ENCODE results near the gene KCNK10.

DNA sequence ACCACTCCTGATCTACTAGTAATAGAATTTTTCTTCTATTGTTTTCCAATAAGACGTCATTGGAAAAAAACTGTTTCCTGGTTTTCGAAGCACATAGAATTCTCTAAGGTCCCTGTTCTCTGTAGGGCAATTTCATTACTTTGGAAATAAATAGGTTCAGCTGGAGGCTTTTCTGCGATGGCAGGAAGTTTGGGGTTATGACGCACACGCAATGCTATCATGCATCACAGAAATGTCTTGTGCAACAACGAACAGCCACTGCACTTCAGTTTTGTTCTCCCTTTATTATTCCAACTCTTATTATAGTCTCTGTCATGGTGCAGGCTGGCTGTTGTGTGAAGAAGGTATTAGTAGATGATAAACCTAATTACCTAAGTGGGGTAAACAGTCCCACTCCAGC lies 59.0 kb downstream of the KCNK10 start:
- TF ChIP-seq, protein P1, sequence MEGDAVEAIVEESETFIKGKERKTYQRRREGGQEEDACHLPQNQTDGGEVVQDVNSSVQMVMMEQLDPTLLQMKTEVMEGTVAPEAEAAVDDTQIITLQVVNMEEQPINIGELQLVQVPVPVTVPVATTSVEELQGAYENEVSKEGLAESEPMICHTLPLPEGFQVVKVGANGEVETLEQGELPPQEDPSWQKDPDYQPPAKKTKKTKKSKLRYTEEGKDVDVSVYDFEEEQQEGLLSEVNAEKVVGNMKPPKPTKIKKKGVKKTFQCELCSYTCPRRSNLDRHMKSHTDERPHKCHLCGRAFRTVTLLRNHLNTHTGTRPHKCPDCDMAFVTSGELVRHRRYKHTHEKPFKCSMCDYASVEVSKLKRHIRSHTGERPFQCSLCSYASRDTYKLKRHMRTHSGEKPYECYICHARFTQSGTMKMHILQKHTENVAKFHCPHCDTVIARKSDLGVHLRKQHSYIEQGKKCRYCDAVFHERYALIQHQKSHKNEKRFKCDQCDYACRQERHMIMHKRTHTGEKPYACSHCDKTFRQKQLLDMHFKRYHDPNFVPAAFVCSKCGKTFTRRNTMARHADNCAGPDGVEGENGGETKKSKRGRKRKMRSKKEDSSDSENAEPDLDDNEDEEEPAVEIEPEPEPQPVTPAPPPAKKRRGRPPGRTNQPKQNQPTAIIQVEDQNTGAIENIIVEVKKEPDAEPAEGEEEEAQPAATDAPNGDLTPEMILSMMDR (IDR thresholded peaks at IDR 0.05): no peak
- no peak for TF ChIP-seq POLR2A (IDR thresholded peaks at IDR 0.05)
